ENCODE results near the gene FAM81A.

FAM81A gene

GRCh38 chr15:59541750-59542149 is 103.8 kb downstream of the FAM81A start:
- Histone ChIP-seq H3K27ac (no peak overlapping the region), H3K4me3 (no peak overlapping the region)
- no peak for TF ChIP-seq CTCF (IDR thresholded peaks at IDR 0.05)
- DNase-seq (ENCODE audit: low spot score): no peak

GRCh38 chr15:59543721-59544547 is 105.9 kb downstream of the FAM81A start:
- DNase-seq (ENCODE audit: low spot score): no peak
- H3K27ac ChIP-seq: no peak overlapping the region
- TF ChIP-seq CTCF (IDR thresholded peaks at IDR 0.05): no peak
- H3K4me3 ChIP-seq: no peak overlapping the region

GRCh38 chr15:59545573-59545972 is 107.6 kb downstream of the FAM81A start:
- TF ChIP-seq CTCF (IDR thresholded peaks at IDR 0.05): no peak
- no peak for DNase-seq (ENCODE audit: low spot score)
- no peak overlapping the region for H3K27ac ChIP-seq
- H3K4me3 ChIP-seq: no peak overlapping the region

GRCh38 chr15:59548501-59549226 is 110.7 kb downstream of the FAM81A start:
- no peak for TF ChIP-seq CTCF (IDR thresholded peaks at IDR 0.05)
- no peak for DNase-seq (ENCODE audit: low spot score)
- Histone ChIP-seq H3K4me3 (no peak overlapping the region), H3K27ac (no peak overlapping the region)

- no peak overlapping the region for H3K27ac ChIP-seq
- TF ChIP-seq CTCF (IDR thresholded peaks at IDR 0.05): no peak
- DNase-seq (ENCODE audit: low spot score): no peak
- H3K4me3 ChIP-seq: no peak overlapping the region
Measured at GRCh38 chr15:59549301-59550185, 111.6 kb downstream of the FAM81A start.

GRCh38 chr15:59550530-59550929 is 112.5 kb downstream of the FAM81A start:
- no peak for TF ChIP-seq CTCF (IDR thresholded peaks at IDR 0.05)
- no peak for DNase-seq (ENCODE audit: low spot score)
- H3K4me3 ChIP-seq: no peak overlapping the region
- H3K27ac ChIP-seq: no peak overlapping the region

All from coronary artery (tissue), 2 donors.